Stimulated activated CD4-positive, alpha-beta T cell treated with anti-CD3 and anti-CD28 coated beads, Interleukin-15, amount 100 ng/mL, for 48 hours (primary cell): ENCODE data around the gene SPTBN4.
A peak's percentile ranks its signal among the peaks of the same experiment; 100 is the strongest.

Source experiments
- DNase-seq, 2 donors: peaks; one replicate each; pipeline ENCODE4 v3.0.0-alpha.2; 2020; ENCODE audit warnings: low read depth in 2 of 2

SPTBN4 gene

DNA sequence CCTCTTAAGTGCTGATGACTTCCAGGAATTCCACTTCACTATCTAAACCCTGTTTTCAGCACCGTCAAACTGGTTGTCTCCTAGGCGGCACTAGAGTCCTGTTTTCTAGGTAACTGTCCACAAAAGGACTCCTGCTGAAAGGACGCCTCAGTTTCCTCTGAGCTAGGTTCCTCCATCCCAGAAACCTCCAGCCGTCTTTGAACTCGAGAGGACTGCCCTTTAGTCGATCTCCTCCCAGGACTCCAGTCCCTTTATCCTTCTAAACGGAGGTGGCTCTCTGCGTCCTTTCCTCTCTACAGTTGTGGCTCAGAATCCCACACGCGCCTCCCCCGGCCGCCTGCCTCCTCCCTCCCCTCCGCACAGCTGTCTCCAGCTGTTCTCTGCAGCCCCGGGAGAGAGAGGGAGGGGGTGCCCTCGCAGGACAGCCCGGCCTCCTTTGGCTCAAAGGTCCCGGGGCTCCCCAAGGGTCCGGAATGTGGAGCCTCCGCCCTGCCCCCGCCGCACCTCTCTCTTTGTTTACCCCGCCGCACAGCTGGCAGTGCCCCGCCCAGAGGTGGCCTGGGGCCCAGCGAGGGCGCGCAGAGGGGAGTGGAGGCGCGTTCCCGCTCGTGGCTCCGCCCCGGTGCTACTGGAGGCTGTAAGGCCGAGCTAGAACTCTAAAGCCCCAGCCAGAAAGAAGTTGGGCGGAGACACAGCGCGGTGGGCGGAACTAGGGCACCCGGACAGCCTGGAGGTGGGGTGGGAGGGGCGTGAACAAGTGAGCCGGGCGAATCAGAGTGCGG is 136.8 kb downstream of the SPTBN4 start:
- peak; percentile 95 to 98 for DNase-seq

DNA sequence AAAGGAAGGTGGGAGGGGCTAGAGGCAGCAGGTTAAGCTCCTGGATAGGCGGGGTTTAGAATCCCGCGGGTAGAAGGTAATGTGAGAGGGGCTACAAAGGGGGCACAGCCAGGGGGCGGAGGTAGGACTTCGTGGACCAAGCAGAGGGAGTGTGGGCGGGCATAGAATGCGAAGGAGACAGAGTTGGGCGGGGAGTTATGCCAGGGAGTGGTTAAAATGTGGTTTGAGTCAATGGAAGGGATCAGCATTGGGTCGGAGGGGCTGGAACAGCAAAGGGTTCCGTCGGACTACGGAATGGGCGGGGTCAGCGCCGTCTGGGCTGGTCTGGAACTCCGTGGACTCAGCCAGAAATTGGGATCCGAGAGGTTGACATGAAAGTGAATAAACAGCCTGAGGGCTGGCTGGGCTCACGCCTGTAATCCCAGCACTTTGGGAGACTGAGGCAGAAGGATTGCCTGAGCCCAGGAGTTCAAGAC is 137.4 kb downstream of the SPTBN4 start:
- DNase-seq, result no peak

DNA sequence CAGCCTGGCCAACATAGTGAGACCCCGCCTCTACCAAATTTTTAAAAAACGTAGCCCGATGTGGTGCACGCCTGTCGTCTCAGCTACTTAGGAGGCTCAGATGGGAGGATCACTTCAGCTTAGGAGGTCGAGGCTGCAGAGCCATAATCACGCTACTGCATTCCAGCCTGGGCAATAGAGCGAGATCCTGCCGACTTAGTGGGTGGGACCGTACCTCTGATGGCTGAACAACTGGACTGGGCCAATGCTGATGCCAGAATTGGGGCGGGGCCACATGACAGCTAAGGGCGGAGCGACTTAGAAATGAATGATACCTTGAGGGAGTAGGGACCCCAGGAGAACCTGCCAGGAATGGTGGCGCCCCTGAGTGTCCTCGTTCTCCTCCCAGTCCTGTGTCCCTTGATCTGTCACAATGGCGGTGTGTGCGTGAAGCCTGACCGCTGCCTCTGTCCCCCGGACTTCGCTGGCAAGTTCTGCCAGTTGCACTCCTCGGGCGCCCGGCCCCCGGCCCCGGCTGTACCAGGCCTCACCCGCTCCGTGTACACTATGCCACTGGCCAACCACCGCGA is 137.9 kb downstream of the SPTBN4 start:
- DNase-seq, result no peak

DNA sequence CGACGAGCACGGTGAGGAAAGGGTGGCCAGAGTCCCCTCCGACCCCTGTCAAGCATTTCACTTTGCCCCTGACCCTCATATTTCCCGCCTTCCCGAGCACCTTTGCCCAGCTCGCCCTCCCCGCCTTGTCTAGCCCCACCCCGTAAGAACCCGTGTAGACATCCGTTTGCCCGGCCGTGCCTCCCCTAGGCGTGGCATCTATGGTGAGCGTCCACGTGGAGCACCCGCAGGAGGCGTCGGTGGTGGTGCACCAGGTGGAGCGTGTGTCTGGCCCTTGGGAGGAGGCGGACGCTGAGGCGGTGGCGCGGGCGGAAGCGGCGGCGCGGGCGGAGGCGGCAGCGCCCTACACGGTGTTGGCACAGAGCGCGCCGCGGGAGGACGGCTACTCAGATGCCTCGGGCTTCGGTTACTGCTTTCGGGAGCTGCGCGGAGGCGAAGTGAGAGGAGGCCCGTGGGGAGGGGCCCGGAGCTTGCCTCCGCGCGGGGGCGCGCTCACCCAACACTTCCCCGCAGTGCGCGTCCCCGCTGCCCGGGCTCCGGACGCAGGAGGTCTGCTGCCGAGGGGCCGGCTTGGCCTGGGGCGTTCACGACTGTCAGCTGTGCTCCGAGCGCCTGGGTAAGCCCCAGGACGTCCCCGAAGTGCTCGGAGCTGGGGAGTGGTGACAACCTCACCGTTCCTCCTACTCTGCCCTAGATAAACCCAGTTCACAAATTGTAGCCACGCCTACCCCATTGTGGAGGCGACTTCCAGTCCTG is 138.6 kb downstream of the SPTBN4 start:
- DNase-seq, result peak; percentile 66 to 71

DNA sequence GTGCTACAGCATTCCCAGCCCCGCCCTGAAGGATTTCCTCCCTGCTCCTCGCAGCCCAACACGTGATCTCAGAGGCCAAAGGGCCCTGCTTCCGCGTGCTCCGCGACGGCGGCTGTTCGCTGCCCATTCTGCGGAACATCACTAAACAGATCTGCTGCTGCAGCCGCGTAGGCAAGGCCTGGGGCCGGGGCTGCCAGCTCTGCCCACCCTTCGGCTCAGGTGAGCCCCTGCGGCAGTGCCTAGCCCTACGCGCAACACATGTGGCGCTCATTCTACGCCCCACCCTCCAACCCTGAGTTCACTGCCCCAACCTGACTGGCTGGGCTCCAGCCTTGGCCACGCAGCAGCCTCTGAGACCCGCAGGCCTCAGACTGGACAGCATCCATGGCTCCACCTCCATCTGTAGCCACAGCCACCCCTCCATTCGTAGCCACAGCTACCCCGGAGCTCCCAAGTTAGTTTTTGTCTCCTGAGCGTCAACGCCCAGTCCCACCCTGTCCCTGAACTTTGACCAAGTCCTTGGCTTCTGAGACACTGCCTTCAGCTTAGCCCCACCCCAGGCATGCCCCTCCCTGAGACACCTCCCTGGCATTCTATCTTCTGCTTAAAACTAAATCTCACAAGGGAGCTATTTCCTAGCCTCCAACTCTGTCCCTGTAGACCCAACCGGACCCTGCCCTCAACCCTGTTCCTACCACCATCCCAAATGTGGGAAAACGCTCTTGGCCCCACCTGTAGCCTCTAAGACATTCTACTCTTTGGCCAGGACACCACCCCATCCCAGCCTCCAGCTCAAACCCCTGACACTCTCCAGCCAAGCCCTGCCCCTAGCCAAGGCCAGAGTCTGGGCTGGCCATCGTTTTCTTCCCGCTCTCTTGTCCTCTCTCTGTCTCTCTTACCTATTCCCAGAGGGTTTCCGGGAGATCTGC is 140.8 kb downstream of the SPTBN4 start:
- no peak for DNase-seq

DNA sequence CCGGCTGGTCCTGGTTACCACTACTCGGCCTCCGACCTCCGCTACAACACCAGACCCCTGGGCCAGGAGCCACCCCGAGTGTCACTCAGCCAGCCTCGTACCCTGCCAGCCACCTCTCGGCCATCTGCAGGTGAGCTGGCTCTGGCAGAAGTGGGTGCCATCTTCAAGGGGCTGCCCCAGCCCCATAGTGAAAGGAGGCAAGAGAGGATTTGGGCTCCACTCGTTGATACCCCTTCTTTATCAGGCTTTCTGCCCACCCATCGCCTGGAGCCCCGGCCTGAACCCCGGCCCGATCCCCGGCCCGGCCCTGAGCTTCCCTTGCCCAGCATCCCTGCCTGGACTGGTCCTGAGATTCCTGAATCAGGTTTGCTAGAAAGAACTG is 141.4 kb downstream of the SPTBN4 start:
- DNase-seq, result no peak

DNA sequence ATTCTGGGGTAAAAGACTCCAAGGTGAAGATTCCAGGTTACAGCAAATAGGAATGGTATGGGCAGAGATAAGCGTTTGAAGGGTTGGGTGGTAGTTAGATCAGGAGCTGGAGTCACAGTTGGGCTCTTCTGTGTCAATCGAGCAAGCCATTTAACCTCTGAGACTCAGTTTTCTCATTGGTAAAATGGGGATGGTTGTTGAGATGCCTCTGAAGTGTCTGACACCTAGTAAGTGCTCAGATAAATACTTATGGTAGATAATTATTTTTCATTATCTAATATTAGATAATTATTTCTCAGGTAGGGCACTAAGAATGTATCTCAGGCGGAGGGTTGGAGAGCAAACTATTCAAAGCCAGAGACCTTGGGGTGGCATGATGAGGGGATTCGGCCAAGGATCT is 142.2 kb downstream of the SPTBN4 start:
- DNase-seq, result no peak

DNA sequence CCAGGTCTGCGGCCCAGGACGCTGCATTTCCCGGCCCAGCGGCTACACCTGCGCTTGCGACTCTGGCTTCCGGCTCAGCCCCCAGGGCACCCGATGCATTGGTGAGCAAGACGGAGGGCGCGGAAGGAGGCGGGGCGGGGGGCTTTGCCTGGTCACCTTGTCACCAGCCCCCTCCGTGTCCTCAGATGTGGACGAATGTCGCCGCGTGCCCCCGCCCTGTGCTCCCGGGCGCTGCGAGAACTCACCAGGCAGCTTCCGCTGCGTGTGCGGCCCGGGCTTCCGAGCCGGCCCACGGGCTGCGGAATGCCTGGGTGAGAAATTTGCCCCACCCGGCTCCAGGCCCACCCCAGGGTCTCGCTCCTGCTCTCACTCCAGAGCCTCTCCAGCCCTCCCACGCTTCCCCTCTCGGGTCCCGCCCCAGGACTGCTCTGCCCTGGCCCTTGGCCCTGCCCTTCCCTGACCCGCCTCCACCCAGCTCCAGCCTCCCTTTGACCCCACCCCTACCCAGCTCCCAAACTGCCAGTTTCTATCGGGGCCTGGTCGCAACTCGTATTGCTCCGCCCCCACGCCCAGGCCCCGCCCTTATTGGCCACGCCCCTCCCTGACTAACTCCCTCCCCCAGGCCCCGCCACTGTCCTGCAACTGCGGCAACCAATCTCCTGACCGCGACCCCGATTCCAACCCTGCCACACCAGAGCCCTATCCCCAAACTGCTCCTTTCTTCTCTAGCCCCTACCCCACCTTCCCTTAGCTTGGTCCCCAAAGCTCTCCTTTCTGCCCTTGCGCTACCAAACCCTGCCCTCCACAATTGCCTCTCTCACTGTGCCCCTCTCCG is 143.0 kb downstream of the SPTBN4 start:
- DNase-seq, result peak; percentile 88 to 94

DNA sequence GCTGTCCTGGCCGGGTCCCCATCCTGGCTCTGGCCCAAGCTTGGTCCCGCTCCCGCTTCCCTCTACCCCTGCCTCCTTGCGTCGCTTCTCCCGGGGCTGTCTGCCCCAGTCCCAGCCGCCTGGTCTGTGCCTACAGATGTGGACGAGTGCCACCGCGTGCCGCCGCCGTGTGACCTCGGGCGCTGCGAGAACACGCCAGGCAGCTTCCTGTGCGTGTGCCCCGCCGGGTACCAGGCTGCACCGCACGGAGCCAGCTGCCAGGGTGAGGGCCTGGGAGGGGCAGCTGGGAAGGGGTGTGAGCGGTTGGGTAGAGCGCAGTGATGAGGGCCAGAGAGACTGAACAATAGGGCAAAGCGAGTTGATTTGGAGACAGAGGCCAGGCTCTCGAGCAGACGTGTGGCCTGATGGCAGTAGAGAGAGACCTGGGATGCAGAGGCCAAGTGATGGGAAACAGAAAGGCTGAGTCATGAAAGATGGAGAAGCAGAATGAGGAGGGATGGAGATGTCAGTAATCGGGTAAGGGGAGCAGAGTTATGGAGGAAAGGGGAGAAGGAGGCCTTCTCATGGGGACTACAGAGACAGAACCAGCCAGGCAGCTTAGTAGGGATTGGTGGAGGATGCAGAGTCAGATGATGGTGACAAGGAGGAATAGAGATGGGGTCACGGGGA is 143.7 kb downstream of the SPTBN4 start:
- peak in 1 of 2 donors; percentile 50 for DNase-seq

DNA sequence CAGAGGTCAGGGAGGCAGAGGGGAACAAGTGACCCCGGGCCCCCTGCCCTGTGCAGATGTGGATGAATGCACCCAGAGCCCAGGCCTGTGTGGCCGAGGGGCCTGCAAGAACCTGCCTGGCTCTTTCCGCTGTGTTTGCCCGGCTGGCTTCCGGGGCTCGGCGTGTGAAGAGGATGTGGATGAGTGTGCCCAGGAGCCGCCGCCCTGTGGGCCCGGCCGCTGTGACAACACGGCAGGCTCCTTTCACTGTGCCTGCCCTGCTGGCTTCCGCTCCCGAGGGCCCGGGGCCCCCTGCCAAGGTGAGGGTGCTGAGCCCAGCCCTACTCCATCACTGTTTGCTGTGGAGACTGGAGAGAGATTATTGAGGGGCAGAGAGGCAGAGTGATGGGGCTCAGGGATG is 144.3 kb downstream of the SPTBN4 start:
- DNase-seq, result no peak

DNA sequence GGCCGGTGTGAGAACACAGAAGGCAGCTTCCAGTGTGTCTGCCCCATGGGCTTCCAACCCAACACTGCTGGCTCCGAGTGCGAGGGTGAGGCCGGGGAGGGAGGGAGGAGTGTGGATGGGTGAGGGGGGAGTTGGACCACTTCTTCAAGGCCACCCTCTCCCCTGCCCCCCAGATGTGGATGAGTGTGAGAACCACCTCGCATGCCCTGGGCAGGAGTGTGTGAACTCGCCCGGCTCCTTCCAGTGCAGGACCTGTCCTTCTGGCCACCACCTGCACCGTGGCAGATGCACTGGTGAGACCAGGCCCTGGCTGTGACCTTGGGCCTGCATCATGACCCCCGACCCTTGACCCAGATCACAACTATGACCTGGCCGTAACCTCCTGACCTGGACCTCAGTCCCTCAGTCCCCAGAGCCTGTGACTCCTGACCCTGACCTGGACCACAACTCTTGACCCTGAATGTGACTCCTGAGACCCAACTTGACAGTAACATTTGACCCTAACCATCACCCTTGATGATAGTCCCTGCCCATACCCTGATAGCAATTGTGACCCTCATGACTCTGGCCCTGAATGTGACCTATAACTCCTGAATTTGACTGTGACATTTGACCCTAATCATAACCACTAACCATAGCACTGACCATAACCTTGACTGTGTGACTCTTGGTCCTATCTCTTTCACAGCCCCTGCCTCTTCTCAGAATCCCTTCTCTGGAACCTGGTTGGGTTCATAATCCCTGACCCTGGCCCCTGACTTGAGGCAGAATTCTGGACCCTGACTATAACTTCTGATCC is 145.3 kb downstream of the SPTBN4 start:
- no peak for DNase-seq

DNA sequence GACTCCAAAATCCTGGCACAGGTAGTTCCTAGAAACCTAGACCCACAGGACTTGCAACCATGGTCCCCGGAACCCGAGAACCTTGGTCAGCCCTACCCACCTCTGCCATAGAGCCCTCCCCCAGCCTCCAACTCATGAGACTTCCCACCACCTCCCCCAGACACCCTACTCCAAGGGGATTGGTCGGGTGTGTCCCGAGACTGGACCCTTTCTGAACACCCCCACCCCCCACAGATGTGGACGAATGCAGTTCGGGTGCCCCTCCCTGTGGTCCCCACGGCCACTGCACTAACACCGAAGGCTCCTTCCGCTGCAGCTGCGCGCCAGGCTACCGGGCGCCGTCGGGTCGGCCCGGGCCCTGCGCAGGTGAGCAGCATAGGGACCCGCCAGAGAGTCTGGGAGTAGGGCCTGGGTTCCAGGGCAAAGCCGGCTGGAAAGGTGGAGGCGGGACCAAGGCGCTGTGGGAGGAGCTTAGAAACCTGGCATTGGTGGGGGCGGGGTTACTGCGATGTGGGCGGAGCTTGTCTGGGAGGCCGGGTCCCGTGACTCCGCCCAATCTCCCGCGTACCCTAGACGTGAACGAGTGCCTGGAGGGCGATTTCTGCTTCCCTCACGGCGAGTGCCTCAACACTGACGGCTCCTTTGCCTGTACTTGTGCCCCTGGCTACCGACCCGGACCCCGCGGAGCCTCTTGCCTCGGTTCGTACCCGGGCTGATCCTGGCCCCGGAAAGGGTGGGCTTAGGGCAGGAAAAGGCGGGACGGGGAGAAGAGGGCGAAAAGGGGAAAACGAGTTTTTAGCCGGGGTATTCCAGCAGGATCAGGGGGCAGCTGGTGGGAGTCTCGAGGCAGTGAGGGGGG is 146.3 kb downstream of the SPTBN4 start:
- DNase-seq, result peak; percentile 77 to 86

DNA sequence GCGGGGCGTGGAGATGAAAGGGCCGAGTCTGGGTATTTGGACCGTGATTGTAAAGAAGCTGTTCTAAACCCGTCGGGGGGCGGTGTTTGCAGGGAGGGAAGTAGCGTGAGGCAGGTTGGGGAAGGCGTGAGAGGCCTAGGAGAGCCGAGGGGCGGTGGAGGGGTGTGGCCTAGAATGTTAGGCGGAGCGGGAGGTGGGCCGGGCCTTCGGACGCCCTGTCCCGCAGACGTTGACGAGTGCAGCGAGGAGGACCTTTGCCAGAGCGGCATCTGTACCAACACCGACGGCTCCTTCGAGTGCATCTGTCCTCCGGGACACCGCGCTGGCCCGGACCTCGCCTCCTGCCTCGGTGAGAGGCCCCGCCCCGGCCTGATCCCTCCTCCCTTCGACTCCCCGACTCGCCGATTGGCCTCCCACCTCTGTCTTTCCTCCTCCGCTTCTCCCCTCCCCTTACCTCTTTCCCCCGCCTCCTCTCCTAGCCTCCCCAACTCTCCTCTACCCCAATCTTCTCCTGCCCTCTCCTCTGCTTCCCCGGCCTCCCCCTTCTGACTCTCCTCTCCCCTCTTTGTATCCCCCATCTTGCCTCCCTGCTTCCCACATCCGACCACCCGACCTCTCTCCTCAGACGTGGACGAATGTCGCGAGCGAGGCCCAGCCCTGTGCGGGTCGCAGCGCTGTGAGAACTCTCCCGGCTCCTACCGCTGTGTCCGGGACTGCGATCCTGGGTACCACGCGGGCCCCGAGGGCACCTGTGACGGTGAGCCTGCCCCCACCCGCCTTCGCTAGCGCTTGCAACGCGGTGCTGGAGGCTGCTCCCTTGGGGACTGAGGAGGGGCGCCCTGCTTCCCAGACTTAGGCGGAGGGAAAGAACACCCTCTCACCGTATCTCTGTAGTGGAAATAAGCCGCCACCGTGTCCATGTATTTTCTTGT is 147.2 kb downstream of the SPTBN4 start:
- peak; percentile 82 to 83 for DNase-seq

DNA sequence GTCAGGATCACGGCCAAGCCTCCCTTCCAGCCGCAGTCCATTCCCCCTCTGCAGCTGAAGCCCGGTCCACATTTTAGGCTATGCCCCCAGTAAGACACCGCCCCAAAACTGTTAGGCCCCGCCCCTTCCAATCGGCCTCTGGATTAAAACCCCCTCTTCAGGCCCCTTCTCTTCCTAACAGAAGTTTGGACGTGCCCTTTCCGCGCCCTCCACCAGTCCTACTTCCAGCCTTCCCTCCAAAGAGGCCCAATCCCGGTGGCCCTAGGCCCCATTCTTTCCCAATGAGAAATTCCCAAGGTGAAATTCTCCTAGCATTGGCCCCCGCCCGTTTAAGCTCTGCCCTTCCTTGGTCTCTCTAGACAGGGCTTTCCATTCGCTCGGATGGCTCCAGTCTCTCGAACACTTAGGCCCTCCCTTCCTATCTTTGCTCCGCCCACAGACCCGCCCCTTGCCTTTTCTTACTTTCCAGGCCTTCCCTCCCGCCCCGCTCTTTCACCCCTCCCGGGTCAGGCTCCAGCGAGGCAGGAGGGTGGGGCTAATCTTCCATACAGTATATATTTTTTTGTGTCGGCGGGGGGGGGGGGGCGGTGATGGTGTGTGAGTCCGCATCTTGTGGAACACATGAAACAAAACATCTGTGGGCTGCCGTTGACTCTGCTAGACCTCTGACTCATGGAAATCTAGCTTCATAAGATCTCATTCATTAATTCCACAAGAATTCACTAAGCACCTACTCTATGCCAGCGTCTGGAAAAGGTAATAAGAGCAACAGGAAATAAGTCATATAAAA is 148.0 kb downstream of the SPTBN4 start:
- DNase-seq, result peak; percentile 97

DNA sequence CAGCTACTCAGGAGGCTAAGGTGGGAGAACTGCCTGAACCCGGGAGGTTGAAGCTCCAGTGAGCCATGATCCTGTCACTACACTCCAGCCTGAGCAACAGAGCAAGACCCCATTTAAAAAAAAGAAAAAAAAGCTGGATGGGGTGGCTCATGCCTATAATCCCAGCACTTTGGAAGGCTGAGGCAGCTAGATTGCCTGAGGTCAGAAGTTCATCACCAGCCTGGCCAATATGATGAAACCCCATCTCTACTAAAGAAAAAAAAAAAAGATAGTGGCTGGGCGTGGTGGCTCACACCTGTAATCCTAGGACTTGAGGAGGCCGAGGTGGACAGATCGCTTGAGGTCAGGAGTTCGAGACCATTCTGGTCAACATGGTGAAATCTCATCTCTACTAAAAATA is 149.4 kb downstream of the SPTBN4 start:
- no peak for DNase-seq

DNA sequence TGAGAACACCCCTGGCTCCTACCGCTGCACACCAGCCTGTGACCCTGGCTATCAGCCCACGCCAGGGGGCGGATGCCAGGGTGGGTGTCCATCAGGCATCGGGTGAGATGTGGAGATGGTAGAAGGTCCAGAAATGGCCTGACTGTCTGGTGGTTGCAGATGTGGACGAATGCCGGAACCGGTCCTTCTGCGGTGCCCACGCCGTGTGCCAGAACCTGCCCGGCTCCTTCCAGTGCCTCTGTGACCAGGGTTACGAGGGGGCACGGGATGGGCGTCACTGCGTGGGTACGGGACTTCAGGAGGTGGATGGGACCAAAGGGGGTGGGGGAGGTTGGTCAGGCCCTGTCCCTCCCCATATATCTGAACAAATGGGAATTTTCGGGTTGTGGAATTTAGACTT is 150.1 kb downstream of the SPTBN4 start:
- no peak for DNase-seq
